HG03045 (cell line): ENCODE measurements around the gene TP53RK.
A peak's percentile ranks its signal among the peaks of the same experiment; 100 is the strongest.

Experiments
- ATAC-seq: cut with Tn5 transposase; IDR thresholded peaks from one replicate; pipeline ENCODE4 v1.9.1; 2021; ENCODE audit warnings: mild to moderate bottlenecking, moderate library complexity; ENCODE audit not compliant: unreplicated experiment

TP53RK gene

GRCh38 chr20:46708172-46708860, 19.1 kb upstream of the TP53RK start:
- no peak for ATAC-seq

- ATAC-seq, result no peak
These were observed 17.0 kb upstream of the TP53RK start for GRCh38 chr20:46706242-46706641.

- no peak for ATAC-seq
These were observed 16.1 kb upstream of the TP53RK start for GRCh38 chr20:46705378-46705729.

DNA sequence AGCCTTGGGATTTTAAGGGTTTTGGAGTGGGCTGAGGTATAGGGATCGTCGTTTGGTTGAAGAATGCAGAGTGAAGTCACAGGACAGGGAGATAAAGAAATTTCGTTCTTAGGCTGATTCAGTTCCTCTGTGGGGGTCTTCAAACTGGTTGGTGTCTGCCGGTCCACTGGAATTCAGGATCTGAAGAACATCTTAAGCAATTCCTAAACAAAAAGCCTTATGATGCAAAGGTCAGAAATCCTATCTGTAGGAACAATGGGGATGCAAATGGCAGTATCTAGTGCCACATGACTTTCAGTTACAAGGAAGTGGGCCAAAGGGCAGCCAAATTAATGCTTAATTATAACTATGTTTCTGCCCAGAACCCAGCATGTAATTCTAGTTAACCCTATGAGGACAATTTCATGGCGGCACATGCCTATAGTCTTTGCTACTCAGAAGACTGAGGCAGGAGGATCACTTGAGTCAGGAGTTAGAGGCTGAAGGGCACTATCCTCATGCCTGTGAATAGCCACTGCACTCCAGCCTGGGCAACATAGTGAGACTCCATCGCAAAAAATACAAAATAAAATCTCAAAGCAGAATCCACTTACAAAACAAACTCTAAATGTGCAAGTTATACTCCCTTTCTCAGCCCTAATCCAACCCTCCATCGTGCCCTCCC, 15.6 kb upstream of the TP53RK start:
- no peak for ATAC-seq

DNA sequence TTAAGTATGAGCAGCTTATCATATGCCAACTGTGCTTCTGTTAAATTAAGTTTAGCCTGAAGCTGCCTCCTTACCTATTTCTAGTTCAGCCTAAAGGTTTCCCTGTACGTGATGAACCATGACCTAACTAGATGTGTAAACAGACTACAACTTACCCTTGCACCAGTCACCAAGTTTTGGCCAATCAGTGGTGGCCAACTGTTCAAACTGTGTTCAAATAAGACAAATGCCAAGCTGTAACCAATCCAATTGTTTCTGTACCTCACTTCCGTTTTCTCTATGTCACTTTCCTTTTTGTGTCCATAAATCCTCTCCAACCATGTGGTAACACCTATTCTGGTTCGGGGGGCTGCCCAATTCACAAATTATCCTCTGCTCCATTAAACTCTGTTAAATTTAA, 14.2 kb upstream of the TP53RK start:
- no peak for ATAC-seq

DNA sequence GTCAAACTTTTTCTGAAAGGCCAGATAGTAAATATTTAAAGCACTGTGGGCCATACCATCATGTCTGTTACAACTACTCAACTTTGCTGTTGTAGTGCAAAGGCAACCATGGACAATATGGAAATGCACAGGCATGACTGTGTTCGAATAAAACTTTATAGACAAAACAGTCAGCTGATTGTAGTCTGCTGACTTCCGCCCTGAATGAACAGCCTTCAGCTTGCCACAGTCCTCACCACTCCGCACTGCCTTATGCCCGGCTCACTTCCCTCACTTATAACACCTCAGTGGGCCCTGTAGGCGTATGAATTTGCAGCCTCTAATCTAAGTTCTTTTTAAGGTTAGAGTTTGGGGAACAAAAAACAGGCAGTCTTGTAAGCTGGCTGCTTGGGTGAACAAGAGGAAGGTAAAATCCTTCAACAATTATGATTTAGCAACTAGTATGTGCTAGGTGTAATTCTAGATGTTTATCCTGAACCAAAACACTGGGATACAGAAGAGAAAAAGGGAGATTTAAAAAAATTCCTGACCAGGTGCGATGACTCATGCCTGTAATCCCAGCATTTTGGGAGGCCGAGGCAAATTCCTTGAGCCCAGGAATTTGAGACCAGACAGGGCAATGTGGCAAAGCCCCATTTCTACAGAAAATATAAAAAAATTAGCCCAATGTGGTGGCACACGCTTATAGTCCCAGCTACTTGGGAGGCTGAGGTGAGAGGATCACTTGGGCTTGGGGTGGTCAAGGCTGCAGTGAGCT, 13.4 kb upstream of the TP53RK start:
- no peak for ATAC-seq

DNA sequence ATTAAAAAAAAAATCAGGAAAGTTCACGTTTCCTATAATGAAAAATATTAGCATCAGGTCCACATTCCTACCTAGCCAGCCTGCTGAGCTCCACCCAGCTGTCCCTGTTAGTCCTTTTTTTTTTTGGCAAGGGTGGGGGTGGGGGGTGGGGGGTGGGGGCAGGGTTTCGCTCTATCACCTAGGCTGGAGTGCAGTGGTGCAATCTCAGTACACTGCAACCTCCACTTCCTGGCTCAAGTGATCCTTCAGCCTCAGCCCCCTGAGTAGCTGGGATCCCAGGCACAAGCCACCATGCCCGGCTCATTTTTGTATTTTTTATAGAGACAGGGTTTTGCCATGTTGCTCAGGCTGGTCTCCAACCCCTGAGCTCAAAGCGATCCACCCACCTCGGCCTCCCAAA, 12.7 kb upstream of the TP53RK start:
- ATAC-seq, result no peak

GRCh38 chr20:46701556-46701955, 12.3 kb upstream of the TP53RK start:
- no peak for ATAC-seq

DNA sequence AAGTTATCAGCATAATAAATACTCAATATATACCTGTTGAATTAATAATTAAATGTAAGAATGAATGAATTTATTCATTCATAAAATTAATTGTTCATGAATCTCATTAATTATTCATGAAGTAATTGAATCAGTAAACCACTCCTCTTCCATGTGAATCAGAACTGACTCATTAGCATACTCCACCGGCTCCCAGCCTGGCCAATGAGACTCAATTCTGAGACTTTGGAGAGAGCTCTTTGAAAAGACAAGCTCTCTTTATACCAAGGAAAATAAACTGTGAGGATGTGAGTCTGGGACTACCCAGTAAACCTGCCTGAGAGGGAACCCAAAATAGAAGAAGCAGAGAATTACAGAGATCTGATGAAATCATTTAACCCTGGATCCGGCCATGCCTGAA, 11.8 kb upstream of the TP53RK start:
- no peak for ATAC-seq

GRCh38 chr20:46700481-46700880, 11.2 kb upstream of the TP53RK start:
- ATAC-seq, result no peak

DNA sequence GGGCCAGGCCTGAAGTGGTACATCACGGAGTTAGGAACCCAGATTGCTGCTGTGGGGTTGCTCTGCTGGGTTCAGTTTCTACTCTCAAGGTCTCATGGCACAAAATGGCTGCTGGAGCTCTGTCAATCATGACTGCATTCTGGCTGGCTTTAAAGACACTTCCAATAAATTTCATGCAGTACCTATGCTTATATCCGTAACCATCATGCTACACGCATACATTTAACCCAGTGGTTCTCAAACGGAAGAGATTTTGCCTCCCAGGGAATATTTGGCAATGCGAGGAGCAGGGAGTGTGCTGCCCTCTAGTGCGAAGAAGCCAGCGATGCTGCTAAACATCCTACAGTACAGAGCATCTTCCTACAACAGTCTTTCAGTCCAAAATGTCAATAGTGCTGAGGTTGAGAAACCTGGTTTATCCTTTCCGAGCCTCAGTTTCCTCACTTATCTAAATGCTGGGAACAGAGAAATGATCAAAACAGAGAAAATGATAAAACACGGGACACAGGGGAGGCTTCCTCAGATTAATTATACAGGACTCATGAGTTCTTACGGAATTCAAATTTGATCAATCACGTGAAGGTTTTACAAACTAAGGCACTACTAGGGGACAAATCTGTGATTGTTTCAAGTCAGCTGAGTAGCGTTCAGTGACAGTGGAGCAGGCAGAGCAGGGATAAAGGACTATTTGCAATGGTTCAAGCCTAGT, 10.6 kb upstream of the TP53RK start:
- no peak for ATAC-seq

DNA sequence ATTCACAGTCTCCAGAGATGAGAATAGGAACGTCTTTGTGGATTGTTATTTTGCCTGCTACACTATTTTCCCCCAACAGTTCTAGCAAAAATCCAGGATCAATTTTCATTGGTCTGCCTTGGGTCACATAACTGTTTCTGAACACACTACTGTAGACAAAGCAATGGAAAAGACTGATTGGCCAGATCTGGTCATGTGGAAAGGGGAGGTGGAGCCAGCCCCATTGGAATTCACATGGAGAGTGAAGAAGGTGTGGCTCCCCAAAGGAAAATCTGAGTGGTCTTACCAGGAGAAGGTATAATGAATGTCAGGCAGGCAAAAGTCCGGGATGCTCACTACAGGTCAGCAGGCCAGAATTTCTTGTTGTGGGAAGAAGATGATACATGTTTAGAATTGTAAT, 9.5 kb upstream of the TP53RK start:
- ATAC-seq, result no peak

GRCh38 chr20:46696791-46697279, 7.6 kb upstream of the TP53RK start:
- no peak for ATAC-seq

DNA sequence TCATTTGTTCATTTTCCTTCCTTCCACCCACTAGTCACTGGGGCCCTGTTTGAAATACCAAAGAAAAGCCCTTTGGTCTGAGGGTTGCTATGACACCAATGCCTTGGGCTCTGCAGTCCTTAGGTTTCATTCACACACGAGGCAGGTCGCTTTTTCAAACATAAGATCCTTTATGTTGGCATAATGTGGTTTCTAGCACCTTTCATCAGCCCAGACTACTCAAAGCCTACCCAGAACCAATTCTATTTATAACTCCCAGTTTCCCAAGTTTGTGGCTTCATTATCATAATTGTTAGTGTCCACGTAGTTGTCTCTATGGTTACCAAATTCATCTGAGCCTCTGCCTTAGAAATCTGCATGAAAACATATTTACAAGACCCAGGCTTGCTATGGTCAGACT, 6.6 kb upstream of the TP53RK start:
- ATAC-seq, result no peak

GRCh38 chr20:46694484-46694883, 5.2 kb upstream of the TP53RK start:
- ATAC-seq, result no peak

DNA sequence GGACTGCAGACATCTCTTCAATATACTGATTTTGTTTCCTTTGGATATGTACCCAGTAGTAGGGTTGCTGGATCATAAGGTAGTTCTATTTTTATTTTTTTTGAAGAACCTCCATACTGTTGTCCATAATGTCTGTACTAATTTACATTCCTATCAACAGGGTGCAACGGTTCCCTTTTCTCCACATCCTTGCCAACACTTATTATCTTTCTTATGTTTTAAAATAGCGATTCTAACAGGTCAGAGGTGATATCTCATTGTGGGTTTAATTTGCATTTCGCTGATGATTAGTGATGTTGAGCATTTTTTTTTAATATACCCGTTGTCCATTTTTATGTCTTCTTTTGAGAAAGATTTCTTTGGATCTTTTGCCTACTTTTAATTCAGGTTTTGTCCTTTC, 2.0 kb upstream of the TP53RK start:
- ATAC-seq, result no peak

- ATAC-seq, result no peak
These were observed 1.2 kb upstream of the TP53RK start for GRCh38 chr20:46690219-46691106.

DNA sequence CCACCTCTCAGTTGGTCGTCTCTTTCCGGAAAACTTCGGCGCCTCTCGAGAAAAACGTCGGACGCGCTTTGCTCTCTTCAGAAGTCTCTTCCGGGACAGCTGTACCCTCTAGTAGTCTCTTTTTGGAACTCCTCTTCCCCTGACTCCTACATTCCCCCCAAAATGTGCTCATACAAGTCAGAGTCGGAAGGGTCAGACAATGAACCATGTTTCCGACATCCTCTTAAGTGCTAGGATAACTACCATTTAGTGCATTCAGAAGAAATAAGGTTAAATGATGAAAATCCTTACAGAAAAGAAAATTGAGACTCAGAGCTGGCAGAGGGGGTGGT, 476 bp upstream of the TP53RK start:
- ATAC-seq, result no peak

DNA sequence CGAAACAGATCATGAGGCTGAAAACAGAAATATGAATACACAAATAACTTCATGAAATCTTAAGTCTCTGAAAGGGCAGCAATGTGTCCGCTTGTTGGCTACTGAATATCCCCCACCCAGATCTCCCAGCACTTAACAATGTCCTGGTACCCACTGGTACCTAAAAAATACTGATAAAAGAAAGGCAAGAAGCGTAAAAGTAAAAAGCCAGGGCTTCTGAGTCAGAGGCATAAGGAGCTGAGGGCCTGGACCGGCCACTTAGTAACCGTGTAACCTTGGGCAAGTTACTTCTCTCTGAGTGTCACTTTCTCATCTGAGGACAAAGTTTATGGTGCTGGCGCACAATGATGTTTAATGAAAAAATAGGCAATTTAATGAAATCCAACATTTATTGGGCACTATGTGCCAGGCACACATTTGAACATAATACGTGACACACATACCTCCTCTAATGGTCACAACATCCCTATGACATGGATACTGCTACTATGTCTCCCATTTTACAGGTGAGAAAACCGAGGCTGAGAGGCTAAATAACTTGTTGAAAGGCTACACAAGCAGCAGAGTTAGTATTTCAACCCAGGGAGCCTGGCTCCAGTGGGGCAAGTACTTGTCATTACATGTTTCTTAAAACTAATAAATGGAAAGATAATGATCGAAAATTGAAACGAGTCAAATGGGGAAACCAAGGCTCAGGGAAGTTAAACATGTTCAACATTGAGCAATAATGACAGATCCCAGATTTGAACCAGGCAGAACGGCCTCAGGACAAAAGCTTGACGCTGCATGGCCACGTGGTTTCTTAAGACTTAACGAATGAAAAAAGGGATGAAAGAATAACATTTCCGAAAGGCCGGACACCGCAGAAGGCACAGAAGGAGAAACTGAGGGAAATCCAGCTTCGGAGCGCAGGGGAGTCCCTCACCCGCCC, 828 bp downstream of the TP53RK start:
- ATAC-seq, result peak; percentile 4
